Activated CD4-positive, alpha-beta T cell treated with anti-CD3 and anti-CD28 coated beads for 36 hours (primary cell): ENCODE results near the gene FLVCR2. TPM values are rescaled to one million over a fixed set of nuclear protein-coding genes. Genes with fewer than 3 reads are reported as not detected.

ENCODE experiments used
- ATAC-seq: fragments of 200-7000 bp; cut with Tn5 transposase; one replicate; pipeline ENCODE4 v1.10.0; 2021; ENCODE audit warnings: mild to moderate bottlenecking, moderate library complexity
- CTCF ChIA-PET: fragments of 350-600 bp; sonication (Branson Sonifier 250); formaldehyde crosslinking; loops from one replicate; lab custom pipeline; 2021; ENCODE audit warnings: antibody characterized with exemption; lab: Charles Lee
- POLR2A ChIA-PET: fragments of 350-600 bp; sonication (Branson Sonifier 250); formaldehyde crosslinking; loops from one replicate; lab custom pipeline; 2021; ENCODE audit warnings: antibody characterized with exemption, inconsistent platforms; lab: Charles Lee
- DNase-seq: peaks from one replicate; pipeline ENCODE4 v3.0.0-alpha.2; 2020
- H3K27ac Mint-ChIP-seq: one replicate; pipeline ENCODE4 v1.8.0; 2021; ENCODE audit warnings: mixed read lengths
- H3K27me3 Mint-ChIP-seq: one replicate; pipeline ENCODE4 v1.8.0; 2021; ENCODE audit warnings: mixed read lengths
- H3K36me3 Mint-ChIP-seq: one replicate; pipeline ENCODE4 v1.8.0; 2021; ENCODE audit warnings: low read depth, mixed read lengths
- H3K4me1 Mint-ChIP-seq: one replicate; pipeline ENCODE4 v1.8.0; 2021; ENCODE audit warnings: mixed read lengths
- H3K4me3 Mint-ChIP-seq: one replicate; pipeline ENCODE4 v1.8.0; 2021; ENCODE audit warnings: mild to moderate bottlenecking, moderate library complexity, mixed read lengths
- H3K9me3 Mint-ChIP-seq: one replicate; pipeline ENCODE4 v1.8.0; 2021; ENCODE audit warnings: low read depth, mixed read lengths
- intact Hi-C, 2 experiments: fragments of 100-400 bp; cut with DNase I in 1 of 2; cut with micrococcal nuclease in 1 of 2; formaldehyde crosslinking; loops; one replicate each; pipeline versions ENCODE4 v1.14.2 to v1.15.1; 2022 to 2024; cut with DNase I, micrococcal nuclease
- total RNA-seq, 2 experiments: library from RNA; stranded (reverse); gene quantifications; one replicate each; pipeline ENCODE4 v1.2.3, GENCODE V29; 2021

Gene FLVCR2
- total RNA-seq, 2 experiments from 2014 or later, result 2.2 to 3.2 TPM

GRCh38 chr14:75626863-75627262 is 48.4 kb downstream of the FLVCR2 start:
- Mint-ChIP-seq H3K27me3 (no peaks in the 10 kb centered on the region), H3K4me1 (no peaks in the 10 kb centered on the region), H3K27ac (no peak overlapping the region), H3K36me3 (peaks cover 2% of the 10 kb centered on the region), H3K9me3 (no peaks in the 10 kb centered on the region), H3K4me3 (no peak overlapping the region)
- POLR2A ChIA-PET, result no interaction called here
- CTCF ChIA-PET, result interaction anchor here (0.5 to 1.3 kb wide), 4 partner anchors 8 to 106 kb away, joined by 3 read pairs; no protein-coding TSS in a partner anchor
- DNase-seq (no peak), ATAC-seq (no peak)
- intact Hi-C loops, result no loop called here

- no peak overlapping the region for H3K27ac Mint-ChIP-seq
- H3K4me3 Mint-ChIP-seq, result no peak overlapping the region
- no peaks in the 10 kb centered on the region for H3K4me1 Mint-ChIP-seq
- DNase-seq (no peak), ATAC-seq (no peak)
- no peaks in the 10 kb centered on the region for H3K27me3 Mint-ChIP-seq
- H3K9me3 Mint-ChIP-seq, result no peaks in the 10 kb centered on the region
- POLR2A ChIA-PET, result no interaction called here
- intact Hi-C loops, result no loop called here
- CTCF ChIA-PET, result interaction anchor here (0.5 to 1.3 kb wide), 4 partner anchors 8 to 106 kb away, joined by 3 read pairs; no protein-coding TSS in a partner anchor
- peaks cover 2% of the 10 kb centered on the region for H3K36me3 Mint-ChIP-seq
Measured at GRCh38 chr14:75627406-75627805, 49.0 kb downstream of the FLVCR2 start.

- Mint-ChIP-seq H3K27me3 (no peaks in the 10 kb centered on the region), H3K36me3 (peaks cover 2% of the 10 kb centered on the region), H3K9me3 (no peaks in the 10 kb centered on the region), H3K4me3 (no peak overlapping the region), H3K27ac (no peak overlapping the region), H3K4me1 (no peaks in the 10 kb centered on the region)
- no peak for DNase-seq
- intact Hi-C loops, result no loop called here
- POLR2A ChIA-PET, result no interaction called here
- no peak for ATAC-seq
- CTCF ChIA-PET, result no interaction called here
Measured at GRCh38 chr14:75628816-75629215, 50.4 kb downstream of the FLVCR2 start.

GRCh38 chr14:75630695-75631452 is 52.5 kb downstream of the FLVCR2 start:
- Mint-ChIP-seq H3K9me3 (no peaks in the 10 kb centered on the region), H3K27ac (no peak overlapping the region), H3K4me3 (no peak overlapping the region), H3K4me1 (no peaks in the 10 kb centered on the region), H3K27me3 (no peaks in the 10 kb centered on the region), H3K36me3 (peaks cover 2% of the 10 kb centered on the region)
- ATAC-seq (no peak), DNase-seq (no peak)
- CTCF ChIA-PET, result interaction anchor here (0.6 kb wide), 2 partner anchors 389 to 912 kb away, joined by 4 read pairs; no protein-coding TSS in a partner anchor
- intact Hi-C loops, result no loop called here
- POLR2A ChIA-PET, result no interaction called here

GRCh38 chr14:75631453-75631831 is 53.0 kb downstream of the FLVCR2 start:
- ChIA-PET POLR2A (no interaction called here), CTCF (interaction anchor here (0.6 kb wide), 2 partner anchors 389 to 912 kb away, joined by 4 read pairs; no protein-coding TSS in a partner anchor)
- Mint-ChIP-seq H3K36me3 (peaks cover 2% of the 10 kb centered on the region), H3K27ac (no peak overlapping the region), H3K27me3 (no peaks in the 10 kb centered on the region), H3K4me1 (no peaks in the 10 kb centered on the region), H3K4me3 (no peak overlapping the region), H3K9me3 (no peaks in the 10 kb centered on the region)
- intact Hi-C loops, result no loop called here
- ATAC-seq (no peak), DNase-seq (no peak)

DNA sequence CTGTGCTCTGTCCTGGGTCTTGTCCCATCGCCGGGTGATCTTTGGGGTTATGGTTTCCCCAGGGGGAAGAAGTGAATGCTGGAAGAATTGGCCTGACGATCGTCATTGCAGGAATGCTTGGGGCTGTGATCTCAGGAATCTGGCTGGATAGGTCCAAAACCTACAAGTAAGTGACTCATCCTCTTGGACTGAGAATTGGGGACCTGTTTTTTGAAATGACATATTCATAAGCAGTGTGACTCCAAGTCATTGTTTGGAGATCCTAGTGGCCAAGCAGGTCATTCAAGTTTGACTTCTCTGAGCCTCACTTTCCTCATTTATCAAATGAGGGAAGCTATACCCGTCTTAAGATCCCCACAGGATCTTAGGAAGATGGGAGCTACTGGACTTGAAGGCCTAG is 56.4 kb downstream of the FLVCR2 start:
- intact Hi-C loops, result no loop called here
- ATAC-seq (no peak), DNase-seq (no peak)
- no peak overlapping the region for H3K27ac Mint-ChIP-seq
- ChIA-PET POLR2A (no interaction called here), CTCF (interaction anchor here (0.6 to 1.4 kb wide), 7 partner anchors 8 to 809 kb away, joined by 3 to 7 read pairs (median 3); no protein-coding TSS in a partner anchor)
- no peaks in the 10 kb centered on the region for H3K27me3 Mint-ChIP-seq
- H3K36me3 Mint-ChIP-seq, result peaks cover 4% of the 10 kb centered on the region
- H3K4me3 Mint-ChIP-seq, result no peak overlapping the region
- H3K4me1 Mint-ChIP-seq, result no peaks in the 10 kb centered on the region
- H3K9me3 Mint-ChIP-seq, result no peaks in the 10 kb centered on the region

DNA sequence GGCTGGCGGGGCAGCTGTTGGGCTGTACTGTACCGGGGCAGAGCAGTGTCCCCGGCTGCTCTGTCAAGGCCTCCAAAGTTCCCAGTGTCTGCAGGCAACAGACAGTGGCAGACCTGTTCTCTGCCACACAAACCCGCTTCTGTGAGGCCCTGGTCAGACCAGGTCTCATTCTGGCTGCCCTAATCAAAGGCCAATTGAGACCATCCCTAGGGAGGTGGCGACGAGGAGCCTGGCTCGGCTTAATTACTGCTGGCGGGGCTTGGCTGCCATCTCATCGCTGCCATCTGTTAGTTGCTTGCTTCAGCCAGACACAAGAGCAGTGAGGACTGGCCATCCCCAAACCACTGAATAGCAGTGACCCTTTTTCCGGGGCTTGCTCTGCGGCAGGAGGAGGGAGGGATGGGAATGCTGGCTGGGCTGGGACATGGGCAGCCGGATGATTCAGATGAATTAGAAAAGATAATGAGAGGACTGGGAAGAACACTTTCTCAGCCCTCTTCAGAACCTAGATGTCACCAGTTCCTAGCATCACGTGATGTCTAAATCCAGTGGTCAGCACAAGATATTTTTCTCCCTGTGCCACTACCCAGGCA is 57.8 kb downstream of the FLVCR2 start:
- ATAC-seq (no peak), DNase-seq (no peak)
- POLR2A ChIA-PET, result no interaction called here
- Mint-ChIP-seq H3K27ac (no peak overlapping the region), H3K4me3 (no peak overlapping the region), H3K4me1 (no peaks in the 10 kb centered on the region), H3K9me3 (no peaks in the 10 kb centered on the region), H3K36me3 (peaks cover 8% of the 10 kb centered on the region), H3K27me3 (no peaks in the 10 kb centered on the region)
- intact Hi-C loops, result no loop called here
- CTCF ChIA-PET, result interaction anchor here (0.6 to 1.4 kb wide), 5 partner anchors 15 to 1018 kb away, joined by 3 to 7 read pairs (median 3); no protein-coding TSS in a partner anchor

DNA sequence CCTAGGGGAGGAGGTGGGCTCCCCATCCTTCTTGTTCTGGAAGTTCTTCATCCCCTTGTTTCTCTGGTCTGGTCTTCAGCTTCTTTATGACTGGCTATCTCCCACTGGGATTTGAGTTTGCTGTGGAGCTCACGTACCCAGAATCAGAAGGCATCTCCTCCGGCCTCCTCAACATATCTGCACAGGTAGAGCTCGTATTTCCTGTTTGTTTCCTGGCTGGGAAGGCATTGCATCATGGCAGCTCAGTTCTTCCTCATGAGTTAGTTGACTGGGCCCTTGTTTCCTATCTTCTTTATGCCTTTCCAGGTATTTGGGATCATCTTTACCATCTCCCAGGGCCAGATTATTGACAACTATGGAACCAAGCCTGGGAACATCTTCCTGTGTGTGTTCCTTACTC is 62.5 kb downstream of the FLVCR2 start:
- ChIA-PET POLR2A (no interaction called here), CTCF (interaction anchor here (1.0 to 2.0 kb wide), 2 partner anchors 13 to 152 kb away, joined by 5 to 8 read pairs; no protein-coding TSS in a partner anchor)
- intact Hi-C loops, result no loop called here
- Mint-ChIP-seq H3K4me3 (no peak overlapping the region), H3K27me3 (no peaks in the 10 kb centered on the region), H3K4me1 (no peaks in the 10 kb centered on the region), H3K36me3 (peaks cover 17% of the 10 kb centered on the region), H3K27ac (peak overlapping the region; percentile 14), H3K9me3 (no peaks in the 10 kb centered on the region)
- ATAC-seq, result no peak
- no peak for DNase-seq

GRCh38 chr14:75643985-75644384 is 65.6 kb downstream of the FLVCR2 start:
- H3K27ac Mint-ChIP-seq, result no peak overlapping the region
- H3K27me3 Mint-ChIP-seq, result no peaks in the 10 kb centered on the region
- ChIA-PET CTCF (interaction anchor here (1.3 kb wide), 1 partner anchor 10 kb away, joined by 7 read pairs; no protein-coding TSS in a partner anchor), POLR2A (no interaction called here)
- intact Hi-C loops, result no loop called here
- no peak overlapping the region for H3K4me3 Mint-ChIP-seq
- H3K4me1 Mint-ChIP-seq, result no peaks in the 10 kb centered on the region
- no peaks in the 10 kb centered on the region for H3K9me3 Mint-ChIP-seq
- ATAC-seq (no peak), DNase-seq (no peak)
- peaks cover 15% of the 10 kb centered on the region for H3K36me3 Mint-ChIP-seq

DNA sequence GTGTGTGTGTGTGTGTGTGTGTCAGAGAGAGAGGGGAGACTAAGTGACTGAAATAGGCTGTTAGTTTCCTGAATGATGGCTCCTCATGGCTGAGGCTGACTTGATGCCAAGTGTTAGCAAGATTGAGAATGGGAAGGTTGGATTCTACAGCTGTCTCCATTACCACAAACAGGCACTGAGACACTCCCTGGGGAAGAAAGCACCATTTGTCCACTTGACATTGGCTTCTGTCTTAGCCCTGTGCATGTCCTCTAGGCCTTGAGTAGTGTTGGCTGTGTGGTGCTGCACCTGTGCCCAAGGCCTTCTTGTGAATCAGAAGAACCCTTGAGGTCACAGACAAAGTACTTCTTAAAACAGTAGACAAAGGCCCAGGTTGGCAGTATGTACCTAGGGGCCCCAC is 66.6 kb downstream of the FLVCR2 start:
- ATAC-seq (no peak), DNase-seq (no peak)
- H3K4me1 Mint-ChIP-seq, result no peaks in the 10 kb centered on the region
- intact Hi-C loops, result no loop called here
- POLR2A ChIA-PET, result interaction anchor here (0.6 kb wide), 1 partner anchor 78 kb away, joined by 3 read pairs; no protein-coding TSS in a partner anchor
- no peaks in the 10 kb centered on the region for H3K9me3 Mint-ChIP-seq
- CTCF ChIA-PET, result interaction anchor here (1.3 kb wide), 1 partner anchor 9 kb away, joined by 7 read pairs; no protein-coding TSS in a partner anchor
- no peaks in the 10 kb centered on the region for H3K27me3 Mint-ChIP-seq
- peaks cover 20% of the 10 kb centered on the region for H3K36me3 Mint-ChIP-seq
- H3K27ac Mint-ChIP-seq, result no peak overlapping the region
- no peak overlapping the region for H3K4me3 Mint-ChIP-seq

DNA sequence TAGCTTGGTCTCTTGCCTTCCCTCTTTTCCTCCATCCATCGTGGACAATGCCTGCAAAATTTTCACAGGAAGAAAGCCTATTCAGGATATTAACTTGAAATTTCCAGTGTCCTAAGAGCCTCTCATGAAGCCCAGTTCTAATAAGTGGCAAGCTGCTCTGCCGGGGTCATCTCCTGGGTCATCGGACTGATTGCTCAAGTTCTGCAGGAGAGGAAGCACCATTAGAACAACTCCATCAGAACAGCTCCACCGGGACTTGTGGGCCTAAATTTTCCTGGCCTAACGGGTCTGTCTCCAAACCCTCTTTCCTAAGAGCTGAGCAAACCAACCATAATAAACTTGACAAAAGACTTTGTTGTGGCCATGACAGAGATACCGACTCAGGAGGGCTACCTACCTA is 68.3 kb downstream of the FLVCR2 start:
- ATAC-seq (no peak), DNase-seq (no peak)
- Mint-ChIP-seq H3K4me1 (no peaks in the 10 kb centered on the region), H3K9me3 (no peaks in the 10 kb centered on the region), H3K4me3 (no peak overlapping the region), H3K27me3 (no peaks in the 10 kb centered on the region), H3K27ac (no peak overlapping the region), H3K36me3 (peaks cover 26% of the 10 kb centered on the region)
- ChIA-PET CTCF (interaction anchor here (1.0 to 1.1 kb wide), 2 partner anchors 14 to 69 kb away, joined by 3 read pairs; partner anchors contain the start of genes ERG28 and TTLL5), POLR2A (no interaction called here)
- intact Hi-C loops, result no loop called here
